NB4 (cell line): ENCODE measurements around the gene NCAM1.

Source experiments
- DNase-seq: peaks from one replicate; pipeline ENCODE4 v3.0.0; 2010; ENCODE audit warnings: low read depth
- H3K4me3 ChIP-seq: one replicate; pipeline ENCODE4 v1.5.1; 2011; ENCODE audit warnings: mild to moderate bottlenecking, low read depth, low read length, moderate library complexity
- CTCF ChIP-seq: IDR thresholded peaks from one replicate; pipeline ENCODE4 v1.5.1; 2012; ENCODE audit warnings: low read depth, low read length
- MAX ChIP-seq: IDR thresholded peaks from 2 replicates; pipeline ENCODE4 v1.6.1; 2011; ENCODE audit warnings: low read depth, low read length
- MYC ChIP-seq: IDR thresholded peaks from 2 replicates; pipeline ENCODE4 v1.6.1; 2011; ENCODE audit warnings: low read depth, low read length
- POLR2A ChIP-seq: IDR thresholded peaks from 2 replicates; pipeline ENCODE4 v1.6.1; 2011; ENCODE audit warnings: mild to moderate bottlenecking; ENCODE audit not compliant: insufficient read length; ENCODE audit errors: extremely low read depth

The NCAM1 gene

GRCh38 chr11:113251281-113251680 is 290.1 kb downstream of the NCAM1 start:
- no peak for TF ChIP-seq CTCF
- TF ChIP-seq POLR2A = no peak
- TF ChIP-seq MAX = no peak
- no peak for TF ChIP-seq MYC
- no peak for DNase-seq

GRCh38 chr11:113253406-113253805 is 292.2 kb downstream of the NCAM1 start:
- TF ChIP-seq MAX (no peak), MYC (no peak), POLR2A (no peak), CTCF (no peak)
- DNase-seq = no peak
- H3K4me3 ChIP-seq = no peak overlapping the region

More at GRCh38 chr11:113251281-113251680, 290.1 kb downstream of the NCAM1 start:
- H3K4me3 ChIP-seq = no peak overlapping the region

GRCh38 chr11:113255096-113255495 is 293.9 kb downstream of the NCAM1 start:
- TF ChIP-seq MYC = no peak
- TF ChIP-seq CTCF = no peak
- no peak for TF ChIP-seq POLR2A
- no peak for TF ChIP-seq MAX
- H3K4me3 ChIP-seq = no peak overlapping the region
- no peak for DNase-seq

- DNase-seq = no peak
- no peak overlapping the region for H3K4me3 ChIP-seq
- TF ChIP-seq CTCF = no peak
- no peak for TF ChIP-seq POLR2A
- no peak for TF ChIP-seq MAX
Measured at GRCh38 chr11:113255741-113256140, 294.5 kb downstream of the NCAM1 start.

- H3K4me3 ChIP-seq = no peak overlapping the region
- no peak for TF ChIP-seq CTCF
- no peak for DNase-seq
Measured at GRCh38 chr11:113256431-113257202, 295.4 kb downstream of the NCAM1 start.

- no peak for TF ChIP-seq MAX
- TF ChIP-seq POLR2A = no peak
- TF ChIP-seq CTCF = no peak
- no peak for TF ChIP-seq MYC
- DNase-seq = no peak
- H3K4me3 ChIP-seq = no peak overlapping the region
Measured at GRCh38 chr11:113260096-113260425, 298.8 kb downstream of the NCAM1 start.
